MM.1S (cell line): ENCODE measurements around the gene DPH3.

Experiments used
- DNase-seq: peaks from one replicate; pipeline ENCODE4 v3.0.0-alpha.2; 2015
- H2AFZ ChIP-seq: fragments of 300-600 bp; sonication (generic); 2 replicates; pipeline ENCODE4 v1.6.0; 2016; ENCODE audit warnings: antibody characterized with exemption, low read length
- H3F3A ChIP-seq: fragments of 300-600 bp; sonication (generic); 2 replicates; pipeline ENCODE4 v1.6.1; 2016; ENCODE audit warnings: mild to moderate bottlenecking, antibody characterized with exemption, low read length, moderate library complexity, mixed read lengths; ENCODE audit not compliant: insufficient read depth
- H3K27ac ChIP-seq: fragments of 300-600 bp; sonication (generic); 2 replicates; pipeline ENCODE4 v1.5.1; 2016; ENCODE audit warnings: mild to moderate bottlenecking, low read length
- H3K27me3 ChIP-seq: fragments of 300-600 bp; sonication (generic); replicated peaks from 2 replicates; pipeline ENCODE4 v1.6.0; 2016; ENCODE audit warnings: low read length; ENCODE audit not compliant: insufficient read depth
- H3K36me3 ChIP-seq: fragments of 300-600 bp; sonication (generic); replicated peaks from 2 replicates; pipeline ENCODE4 v1.6.1; 2016; ENCODE audit warnings: mild to moderate bottlenecking, low read length, mixed read lengths; ENCODE audit not compliant: insufficient read depth
- H3K4me1 ChIP-seq: fragments of 300-600 bp; sonication (generic); 2 replicates; pipeline ENCODE4 v1.6.1; 2016; ENCODE audit warnings: low read length, mixed read lengths
- H3K4me2 ChIP-seq: fragments of 300-600 bp; sonication (generic); 2 replicates; pipeline ENCODE4 v1.6.0; 2016; ENCODE audit warnings: low read depth, low read length
- H3K4me3 ChIP-seq: fragments of 300-600 bp; sonication (generic); 2 replicates; pipeline ENCODE4 v1.5.1; 2016; ENCODE audit warnings: low read length, mixed read lengths
- H3K79me2 ChIP-seq: fragments of 300-600 bp; sonication (generic); 2 replicates; pipeline ENCODE4 v1.6.1; 2016; ENCODE audit warnings: mixed run types, low read length, mixed read lengths
- H3K9ac ChIP-seq: fragments of 300-600 bp; sonication (generic); 2 replicates; pipeline ENCODE4 v1.6.1; 2016; ENCODE audit warnings: low read length, mixed read lengths
- H3K9me2 ChIP-seq: fragments of 300-600 bp; sonication (generic); replicated peaks from 2 replicates; pipeline ENCODE4 v1.6.1; 2016; ENCODE audit warnings: mild to moderate bottlenecking, low read length, mixed read lengths; ENCODE audit not compliant: insufficient read depth
- H3K9me3 ChIP-seq: fragments of 300-600 bp; sonication (generic); replicated peaks from 2 replicates; pipeline ENCODE4 v1.6.1; 2016; ENCODE audit warnings: mild to moderate bottlenecking, low read length, mixed read lengths; ENCODE audit not compliant: insufficient read depth
- H4K20me1 ChIP-seq: fragments of 300-600 bp; sonication (generic); 2 replicates; pipeline ENCODE4 v1.6.1; 2016; ENCODE audit warnings: mild to moderate bottlenecking, low read length, moderate library complexity, mixed read lengths; ENCODE audit not compliant: insufficient read depth
- EZH2 ChIP-seq: fragments of 300-600 bp; sonication (generic); optimal IDR thresholded peaks from 2 replicates; pipeline ENCODE3; 2017; ENCODE audit warnings: low read depth, mild to moderate bottlenecking, antibody characterized with exemption, low read length, mixed read lengths
- EZH2phosphoT487 ChIP-seq: fragments of 300-600 bp; sonication (generic); IDR thresholded peaks from 2 replicates; pipeline ENCODE4 v1.6.1; 2018; ENCODE audit warnings: antibody characterized with exemption, low read length
- TF ChIP-seq, protein P1 (sequence below): fragments of 300-600 bp; sonication (generic); IDR thresholded peaks from 2 replicates; pipeline ENCODE4 v1.5.1; 2016; ENCODE audit warnings: antibody characterized with exemption, low read length, mixed read lengths

Gene DPH3

DNA sequence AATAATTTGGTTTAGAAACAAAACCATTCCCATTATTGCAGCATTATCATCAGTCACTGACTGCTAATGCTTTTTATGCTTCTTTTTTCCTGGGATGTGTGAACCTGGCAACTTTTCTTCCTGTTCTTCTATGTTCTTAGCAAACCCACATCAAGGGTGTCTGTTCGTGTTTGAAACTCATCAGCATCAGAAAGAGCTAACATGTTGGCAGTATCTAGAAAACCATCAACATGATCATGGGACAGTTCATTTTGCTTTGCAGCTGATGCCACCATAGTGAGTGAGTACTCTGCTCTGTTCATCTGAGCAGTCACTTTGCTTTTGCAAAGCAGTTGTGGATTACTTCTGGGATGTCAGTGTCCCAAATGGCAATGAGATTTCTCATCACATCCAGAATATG lies 5.9 kb downstream of the DPH3 start:
- Histone ChIP-seq H3K4me3 (no peak overlapping the region), H3K9ac (no peak overlapping the region), H3F3A (no peaks in the 10 kb centered on the region), H3K9me2 (no peaks in the 10 kb centered on the region), H2AFZ (no peak overlapping the region), H3K9me3 (no peaks in the 10 kb centered on the region), H3K27me3 (no peaks in the 10 kb centered on the region), H3K79me2 (peaks cover 24% of the 10 kb centered on the region), H3K36me3 (peaks cover 6% of the 10 kb centered on the region; the same call in 1 of the 2 replicates), H3K4me2 (no peak overlapping the region), H3K27ac (no peak overlapping the region), H4K20me1 (no peaks in the 10 kb centered on the region), H3K4me1 (0 out of 2 replicates have a peak, but pooled peaks cover 3% of the 10 kb centered on the region)
- TF ChIP-seq EZH2 (no peak), EZH2phosphoT487 (no peak)
- TF ChIP-seq, protein P1, sequence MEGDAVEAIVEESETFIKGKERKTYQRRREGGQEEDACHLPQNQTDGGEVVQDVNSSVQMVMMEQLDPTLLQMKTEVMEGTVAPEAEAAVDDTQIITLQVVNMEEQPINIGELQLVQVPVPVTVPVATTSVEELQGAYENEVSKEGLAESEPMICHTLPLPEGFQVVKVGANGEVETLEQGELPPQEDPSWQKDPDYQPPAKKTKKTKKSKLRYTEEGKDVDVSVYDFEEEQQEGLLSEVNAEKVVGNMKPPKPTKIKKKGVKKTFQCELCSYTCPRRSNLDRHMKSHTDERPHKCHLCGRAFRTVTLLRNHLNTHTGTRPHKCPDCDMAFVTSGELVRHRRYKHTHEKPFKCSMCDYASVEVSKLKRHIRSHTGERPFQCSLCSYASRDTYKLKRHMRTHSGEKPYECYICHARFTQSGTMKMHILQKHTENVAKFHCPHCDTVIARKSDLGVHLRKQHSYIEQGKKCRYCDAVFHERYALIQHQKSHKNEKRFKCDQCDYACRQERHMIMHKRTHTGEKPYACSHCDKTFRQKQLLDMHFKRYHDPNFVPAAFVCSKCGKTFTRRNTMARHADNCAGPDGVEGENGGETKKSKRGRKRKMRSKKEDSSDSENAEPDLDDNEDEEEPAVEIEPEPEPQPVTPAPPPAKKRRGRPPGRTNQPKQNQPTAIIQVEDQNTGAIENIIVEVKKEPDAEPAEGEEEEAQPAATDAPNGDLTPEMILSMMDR: no peak
- DNase-seq: no peak

DNA sequence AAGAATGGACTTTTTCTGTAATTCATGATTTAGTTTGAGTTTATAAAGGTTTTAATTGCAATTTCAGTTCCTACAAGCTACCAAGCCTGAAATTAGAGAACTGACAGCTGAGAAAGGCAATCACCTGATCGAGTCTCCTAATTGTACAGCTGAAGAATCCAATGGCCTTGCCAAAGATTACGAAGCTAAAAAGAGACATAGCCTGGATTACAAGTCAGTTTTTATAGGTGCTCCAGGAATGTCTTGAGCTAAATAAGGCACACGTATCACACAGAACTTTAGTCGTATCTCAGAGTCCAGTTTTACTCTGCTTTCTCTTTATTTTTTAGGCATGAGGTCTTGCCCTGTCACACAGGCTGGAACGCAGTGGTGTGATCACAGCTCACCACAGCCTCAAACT lies 6.6 kb downstream of the DPH3 start:
- Histone ChIP-seq H3K9me3 (no peaks in the 10 kb centered on the region), H3F3A (no peaks in the 10 kb centered on the region), H3K4me2 (no peak overlapping the region), H3K9ac (no peak overlapping the region), H3K4me3 (no peak overlapping the region), H3K4me1 (no peaks in the 10 kb centered on the region), H2AFZ (no peak overlapping the region), H3K27ac (no peak overlapping the region), H3K27me3 (no peaks in the 10 kb centered on the region), H3K79me2 (peaks cover 18% of the 10 kb centered on the region), H3K36me3 (peaks cover 6% of the 10 kb centered on the region; the same call in 1 of the 2 replicates), H4K20me1 (no peaks in the 10 kb centered on the region), H3K9me2 (no peaks in the 10 kb centered on the region)
- TF ChIP-seq EZH2: no peak
- no peak for TF ChIP-seq EZH2phosphoT487
- TF ChIP-seq, protein P1: no peak
- DNase-seq: no peak

DNA sequence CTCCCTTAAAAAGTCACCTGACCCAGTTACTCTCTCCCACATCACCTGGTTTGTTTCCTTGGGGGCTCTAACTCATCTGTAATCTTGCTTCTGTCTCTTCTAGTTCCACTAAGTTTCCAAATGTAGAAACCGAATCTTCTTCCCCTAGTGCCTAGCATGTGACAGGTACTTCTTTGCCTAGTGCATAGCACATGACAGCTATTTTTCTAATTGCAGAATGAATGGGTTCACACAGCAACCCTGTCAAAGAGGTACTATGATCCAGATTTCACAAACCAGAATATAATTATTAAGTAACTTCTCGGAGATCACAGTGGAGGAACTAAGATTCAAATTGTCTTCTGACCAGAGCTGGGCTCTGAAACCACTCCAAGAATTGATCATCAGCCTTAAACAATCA lies 7.4 kb downstream of the DPH3 start:
- Histone ChIP-seq H3K9me2 (no peaks in the 10 kb centered on the region), H3K36me3 (peaks cover 6% of the 10 kb centered on the region; the same call in 1 of the 2 replicates), H3K4me1 (no peaks in the 10 kb centered on the region), H2AFZ (no peak overlapping the region), H3K9me3 (no peaks in the 10 kb centered on the region), H3F3A (no peaks in the 10 kb centered on the region), H3K27ac (no peak overlapping the region), H3K27me3 (no peaks in the 10 kb centered on the region), H3K79me2 (peaks cover 10% of the 10 kb centered on the region), H4K20me1 (no peaks in the 10 kb centered on the region), H3K9ac (no peak overlapping the region), H3K4me2 (no peak overlapping the region), H3K4me3 (no peak overlapping the region)
- TF ChIP-seq EZH2 (no peak), EZH2phosphoT487 (no peak)
- TF ChIP-seq, protein P1: no peak
- DNase-seq: no peak
